Thymus (tissue), 11 donors: Measurements from ENCODE around the gene ABAT. TPM values are rescaled to one million over a fixed set of nuclear protein-coding genes. Genes with fewer than 3 reads are reported as not detected.

Experiments used
- DNase-seq, 9 donors: peaks; one replicate each; pipeline ENCODE4 v3.0.0-alpha.2; 2013; ENCODE audit warnings: low spot score in 9 of 9, low read depth in 6 of 9, missing footprints in 1 of 9
- H3K27ac ChIP-seq, 2 donors: one replicate each; pipeline ENCODE4 v1.5.1; 2013; ENCODE audit warnings: control low read depth in 1 of 2, low read depth in 1 of 2, low read length in 1 of 2, mild to moderate bottlenecking in 1 of 2, moderate library complexity in 1 of 2
- H3K27me3 ChIP-seq, 2 donors: one replicate each; pipeline ENCODE4 v1.5.1; 2013; ENCODE audit warnings: low read length in 1 of 2; ENCODE audit not compliant: control insufficient read depth in 2 of 2, insufficient read depth in 1 of 2
- H3K36me3 ChIP-seq, 2 donors: one replicate each; pipeline ENCODE4 v1.5.1; 2013; ENCODE audit warnings: low read length in 1 of 2, mild to moderate bottlenecking in 1 of 2, moderate library complexity in 1 of 2; ENCODE audit not compliant: control insufficient read depth in 2 of 2, insufficient read depth in 2 of 2
- H3K4me1 ChIP-seq, 2 donors: one replicate each; pipeline ENCODE4 v1.5.1; 2013; ENCODE audit warnings: low read length in 2 of 2; ENCODE audit not compliant: control insufficient read depth in 2 of 2, insufficient read depth in 2 of 2
- H3K4me3 ChIP-seq, 2 donors: one replicate each; pipeline ENCODE4 v1.5.1; 2013; ENCODE audit warnings: low read length in 2 of 2, control low read depth in 1 of 2, mild to moderate bottlenecking in 1 of 2
- H3K9me3 ChIP-seq, 2 donors: one replicate each; pipeline ENCODE4 v1.5.1; 2013; ENCODE audit warnings: low read length in 1 of 2, mild to moderate bottlenecking in 1 of 2; ENCODE audit not compliant: control insufficient read depth in 2 of 2, insufficient read depth in 1 of 2
- WGBS: extraction: QIAGEN DNeasy Blood & Tissue Kit; methylation state at CpG from one replicate; pipeline ENCODE4 v1.1.7; 2013; 5-methylcytosine and 5-hydroxymethylcytosine counted together
- polyA plus RNA-seq: library from polyadenylated mRNA; stranded (reverse); fragments of 200-250 nt; gene quantifications from one replicate; pipeline ENCODE4 v1.2.3, GENCODE V29; 2013
- total RNA-seq: library from RNA; stranded (reverse); fragments of 120-200 nt; gene quantifications from one replicate; pipeline ENCODE4 v1.2.4, GENCODE V29; 2013
- donor health status: healthy.

ABAT gene
- total and polyA plus RNA-seq, 2 donors: 3.4 to 8.6 TPM

- DNase-seq: no peak
- H3K36me3 ChIP-seq: no peaks in the 10 kb centered on the region
- no peak overlapping the region for H3K4me3 ChIP-seq
- no peaks in the 10 kb centered on the region for H3K9me3 ChIP-seq
- WGBS: 97% methylated on average over 6 of the region's 6 CpGs
- no peaks in the 10 kb centered on the region for H3K27me3 ChIP-seq
- H3K4me1 ChIP-seq: no peaks in the 10 kb centered on the region
- H3K27ac ChIP-seq: no peak overlapping the region
Measured at GRCh38 chr16:8758022-8758421, 83.6 kb downstream of the ABAT start.

- Histone ChIP-seq H3K4me1 (no peaks in the 10 kb centered on the region), H3K4me3 (no peak overlapping the region), H3K27ac (no peak overlapping the region), H3K9me3 (no peaks in the 10 kb centered on the region), H3K27me3 (no peaks in the 10 kb centered on the region), H3K36me3 (no peaks in the 10 kb centered on the region)
- 96% methylated on average over 10 of the region's 10 CpGs for WGBS
- DNase-seq: no peak
Measured at GRCh38 chr16:8760021-8760420, 85.6 kb downstream of the ABAT start.

GRCh38 chr16:8761078-8761477, 86.7 kb downstream of the ABAT start:
- Histone ChIP-seq H3K36me3 (peaks cover 0 to 3% of the 10 kb centered on the region in 2 donors), H3K27me3 (no peaks in the 10 kb centered on the region), H3K4me3 (no peak overlapping the region), H3K9me3 (no peaks in the 10 kb centered on the region), H3K4me1 (no peaks in the 10 kb centered on the region), H3K27ac (no peak overlapping the region)
- WGBS: 94% methylated on average over 6 of the region's 6 CpGs
- no peak for DNase-seq

- H3K27me3 ChIP-seq: no peaks in the 10 kb centered on the region
- no peaks in the 10 kb centered on the region for H3K9me3 ChIP-seq
- 98% methylated on average over 4 of the region's 4 CpGs for WGBS
- H3K4me3 ChIP-seq: no peak overlapping the region
- no peak overlapping the region for H3K27ac ChIP-seq
- H3K4me1 ChIP-seq: no peaks in the 10 kb centered on the region
- H3K36me3 ChIP-seq: peaks cover 0 to 4% of the 10 kb centered on the region in 2 donors
- DNase-seq: no peak
Measured at GRCh38 chr16:8762254-8762653, 87.8 kb downstream of the ABAT start.

- no peak overlapping the region for H3K4me3 ChIP-seq
- 95% methylated on average over 3 of the region's 3 CpGs for WGBS
- H3K27ac ChIP-seq: no peak overlapping the region
- no peaks in the 10 kb centered on the region for H3K9me3 ChIP-seq
- DNase-seq: no peak
- H3K36me3 ChIP-seq: peaks cover 0 to 4% of the 10 kb centered on the region in 2 donors
- no peaks in the 10 kb centered on the region for H3K4me1 ChIP-seq
- no peaks in the 10 kb centered on the region for H3K27me3 ChIP-seq
Measured at GRCh38 chr16:8763083-8763482, 88.7 kb downstream of the ABAT start.

- H3K27ac ChIP-seq: no peak overlapping the region
Measured at GRCh38 chr16:8763899-8764298, 89.5 kb downstream of the ABAT start.

GRCh38 chr16:8764525-8765250, 90.3 kb downstream of the ABAT start:
- H3K4me3 ChIP-seq: no peak overlapping the region
- no peaks in the 10 kb centered on the region for H3K9me3 ChIP-seq
- no peak for DNase-seq
- no peak overlapping the region for H3K27ac ChIP-seq
- no peaks in the 10 kb centered on the region for H3K4me1 ChIP-seq
- 96% methylated on average over 18 of the region's 18 CpGs for WGBS
- H3K27me3 ChIP-seq: no peaks in the 10 kb centered on the region
- H3K36me3 ChIP-seq: peaks cover 0 to 8% of the 10 kb centered on the region in 2 donors

More at GRCh38 chr16:8763899-8764298, 89.5 kb downstream of the ABAT start:
- Histone ChIP-seq H3K4me3 (no peak overlapping the region), H3K4me1 (no peaks in the 10 kb centered on the region), H3K36me3 (peaks cover 0 to 5% of the 10 kb centered on the region in 2 donors), H3K9me3 (no peaks in the 10 kb centered on the region), H3K27me3 (no peaks in the 10 kb centered on the region)
- DNase-seq: no peak
- 95% methylated on average over 10 of the region's 10 CpGs for WGBS

- no peaks in the 10 kb centered on the region for H3K27me3 ChIP-seq
- no peaks in the 10 kb centered on the region for H3K9me3 ChIP-seq
- H3K4me1 ChIP-seq: no peaks in the 10 kb centered on the region
- no peak overlapping the region for H3K27ac ChIP-seq
- 97% methylated on average over 8 of the region's 8 CpGs for WGBS
- no peak for DNase-seq
- no peak overlapping the region for H3K4me3 ChIP-seq
- H3K36me3 ChIP-seq: peaks cover 0 to 8% of the 10 kb centered on the region in 2 donors
Measured at GRCh38 chr16:8767176-8767575, 92.8 kb downstream of the ABAT start.

- 98% methylated on average over 12 of the region's 12 CpGs for whole genome bisulfite sequencing
- Histone ChIP-seq H3K9me3 (no peaks in the 10 kb centered on the region), H3K36me3 (peaks cover 0 to 8% of the 10 kb centered on the region in 2 donors), H3K4me1 (no peaks in the 10 kb centered on the region), H3K27me3 (no peaks in the 10 kb centered on the region), H3K27ac (no peak overlapping the region), H3K4me3 (no peak overlapping the region)
- DNase-seq: no peak
Measured at GRCh38 chr16:8768283-8768682, 93.9 kb downstream of the ABAT start.
